ENCODE results near the gene ANKRD13B.
"Not testable (repeated sequence)": the region's sequence is repeated elsewhere in the genome, so short reads cannot be mapped to it uniquely, and the experiment has no call there.

ANKRD13B gene

DNA sequence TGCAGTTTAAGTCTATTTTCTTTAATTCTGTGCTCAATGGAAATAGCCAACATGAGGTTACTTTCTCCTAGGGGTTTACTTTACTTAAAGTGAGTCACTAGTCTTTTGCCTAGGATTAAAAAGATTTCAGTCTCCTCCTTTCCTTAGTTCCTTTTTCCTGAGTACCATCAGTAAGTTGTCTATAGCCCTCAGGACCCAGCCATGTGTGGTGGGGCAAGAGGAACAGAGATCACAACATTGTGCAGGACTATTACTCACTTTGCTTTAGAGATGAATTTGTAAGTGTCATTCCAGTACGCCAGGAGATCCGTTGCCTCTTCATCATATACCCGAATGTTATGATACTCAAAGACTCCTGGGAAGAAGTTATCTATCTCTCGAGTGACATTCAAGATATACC lies 57.5 kb downstream of the ANKRD13B start:
- no peak for TF ChIP-seq Cebpa-rat (IDR thresholded peaks at IDR 0.05)
- Histone ChIP-seq H3K27ac (no peak overlapping the region), H3K27me3 (no peaks in the 10 kb centered on the region), H3K4me3 (no peak overlapping the region), H3K9me3 (no peaks in the 10 kb centered on the region), H3K4me1 (peaks cover 6% of the 10 kb centered on the region; the same call in 1 of the 2 replicates), H4K20me1 (no peaks in the 10 kb centered on the region), H3K4me2 (no peak overlapping the region), H3K9ac (no peak overlapping the region), H3K36me3 (peaks cover 97% of the 10 kb centered on the region)

DNA sequence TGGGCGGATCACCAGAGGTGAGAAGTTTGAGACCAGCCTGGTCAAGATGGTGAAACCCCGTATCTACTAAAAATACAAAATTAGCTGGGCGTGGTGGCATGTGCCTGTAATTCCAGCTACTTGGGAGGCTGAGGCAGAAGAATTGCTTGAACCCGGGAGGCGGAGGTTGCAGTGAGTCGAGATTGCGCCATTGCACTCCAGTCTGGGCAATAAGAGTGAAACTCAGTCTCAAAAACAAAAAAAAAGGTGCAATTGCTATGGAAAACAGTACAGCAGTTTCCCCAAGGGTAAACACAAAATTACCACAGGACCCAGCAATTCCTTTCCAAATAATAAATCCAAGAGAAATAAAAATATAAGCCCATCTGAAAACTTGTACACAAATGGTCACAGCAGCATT lies 59.0 kb downstream of the ANKRD13B start:
- H3K36me3 ChIP-seq: peaks cover 97% of the 10 kb centered on the region

DNA sequence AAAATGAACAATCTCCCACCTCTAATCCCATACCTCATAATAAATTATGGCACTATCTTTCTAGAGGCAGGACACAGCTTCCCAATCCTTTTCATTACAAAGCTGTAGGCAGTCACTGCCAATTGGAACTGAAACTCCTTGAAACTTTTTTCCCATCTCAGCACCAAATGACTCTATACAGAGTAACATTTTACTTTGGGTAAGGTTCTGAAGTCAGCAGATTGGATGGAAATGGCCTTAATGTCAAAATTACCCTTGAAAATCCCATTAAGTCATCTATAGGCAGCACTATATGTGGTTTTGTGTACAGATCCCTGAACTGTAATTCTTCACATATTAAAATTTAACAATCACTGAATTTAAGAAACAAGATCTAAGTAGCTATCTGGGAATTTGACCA lies 60.0 kb downstream of the ANKRD13B start:
- H3K4me1 ChIP-seq: no peaks in the 10 kb centered on the region
- H3K4me2 ChIP-seq: no peak overlapping the region
- H4K20me1 ChIP-seq: no peaks in the 10 kb centered on the region
- H3K27me3 ChIP-seq: no peaks in the 10 kb centered on the region
- H3K36me3 ChIP-seq: peaks cover 97% of the 10 kb centered on the region
- H3K27ac ChIP-seq: no peak overlapping the region
- H3K9me3 ChIP-seq: no peaks in the 10 kb centered on the region
- no peak for TF ChIP-seq Cebpa-rat (IDR thresholded peaks at IDR 0.05)
- H3K4me3 ChIP-seq: no peak overlapping the region
- no peak overlapping the region for H3K9ac ChIP-seq

More for the DNA sequence above, 59.0 kb downstream of the ANKRD13B start:
- H3K27ac ChIP-seq, H3K4me1 ChIP-seq, H3K9ac ChIP-seq, H3K4me2 ChIP-seq, H4K20me1 ChIP-seq, H3K9me3 ChIP-seq, H3K27me3 ChIP-seq, H3K4me3 ChIP-seq: not testable (repeated sequence)

DNA sequence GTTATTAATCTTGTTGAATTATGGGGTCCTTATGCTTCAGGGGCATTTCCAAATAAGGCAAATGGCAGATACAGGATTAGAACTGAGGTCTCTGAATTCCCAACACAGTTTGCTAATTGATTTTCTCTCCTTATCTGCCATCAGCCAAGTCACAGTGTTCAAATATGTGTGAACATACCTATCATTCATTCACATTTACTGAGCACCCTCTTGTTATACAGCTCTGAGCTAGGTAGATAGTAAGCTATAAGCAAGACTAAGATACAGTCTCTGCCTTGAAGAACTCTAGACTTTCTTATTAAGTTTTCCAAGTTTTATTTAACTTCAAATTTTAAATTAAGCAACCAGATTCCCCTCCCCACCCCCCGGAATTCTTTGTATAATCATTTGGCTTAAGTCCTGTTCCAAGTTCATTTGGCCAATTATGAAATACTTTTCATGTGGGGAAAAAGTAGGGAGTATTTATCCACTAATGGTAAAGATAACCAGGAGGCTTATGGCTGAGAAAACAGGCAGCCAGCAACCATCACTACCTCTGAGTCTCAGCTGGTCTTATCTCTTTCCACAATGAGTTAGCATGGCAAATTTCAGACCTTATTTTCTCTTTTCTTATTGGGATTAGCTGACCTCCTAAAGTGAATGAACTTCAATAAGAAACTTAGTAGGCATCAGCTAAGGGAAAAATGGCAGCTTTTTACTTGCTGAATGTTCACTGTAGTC lies 61.2 kb downstream of the ANKRD13B start:
- Histone ChIP-seq H3K4me1 (no peaks in the 10 kb centered on the region), H3K9ac (no peak overlapping the region), H3K27me3 (no peaks in the 10 kb centered on the region), H3K4me3 (no peak overlapping the region), H3K4me2 (no peak overlapping the region), H3K36me3 (peaks cover 94% of the 10 kb centered on the region), H3K9me3 (no peaks in the 10 kb centered on the region), H3K27ac (no peak overlapping the region), H4K20me1 (no peaks in the 10 kb centered on the region)
- no peak for TF ChIP-seq Cebpa-rat (IDR thresholded peaks at IDR 0.05)

DNA sequence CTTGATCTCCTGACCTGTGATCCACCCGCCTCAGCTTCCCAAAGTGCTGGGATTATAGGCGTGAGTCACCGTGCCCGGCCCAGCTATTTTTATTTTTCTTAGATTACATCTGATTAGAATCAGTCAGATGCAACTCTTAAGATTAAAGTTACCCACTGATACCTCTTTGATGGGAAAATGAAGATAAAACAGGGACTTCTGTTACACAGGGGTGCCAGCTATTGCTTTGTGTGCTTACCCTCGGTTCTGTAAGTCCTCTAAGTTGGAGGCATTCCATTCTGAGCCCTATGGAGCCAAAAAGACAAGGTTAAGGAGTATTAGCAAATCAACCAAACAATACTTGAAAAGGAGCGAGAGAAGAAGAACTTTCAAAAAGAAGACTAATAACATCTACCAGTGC lies 62.4 kb downstream of the ANKRD13B start:
- H3K4me2 ChIP-seq: no peak overlapping the region
- H3K9ac ChIP-seq: no peak overlapping the region
- H4K20me1 ChIP-seq: no peaks in the 10 kb centered on the region
- no peaks in the 10 kb centered on the region for H3K9me3 ChIP-seq
- no peaks in the 10 kb centered on the region for H3K4me1 ChIP-seq
- TF ChIP-seq Cebpa-rat (IDR thresholded peaks at IDR 0.05): no peak
- H3K27me3 ChIP-seq: no peaks in the 10 kb centered on the region
- peaks cover 94% of the 10 kb centered on the region for H3K36me3 ChIP-seq
- H3K27ac ChIP-seq: no peak overlapping the region
- no peak overlapping the region for H3K4me3 ChIP-seq

DNA sequence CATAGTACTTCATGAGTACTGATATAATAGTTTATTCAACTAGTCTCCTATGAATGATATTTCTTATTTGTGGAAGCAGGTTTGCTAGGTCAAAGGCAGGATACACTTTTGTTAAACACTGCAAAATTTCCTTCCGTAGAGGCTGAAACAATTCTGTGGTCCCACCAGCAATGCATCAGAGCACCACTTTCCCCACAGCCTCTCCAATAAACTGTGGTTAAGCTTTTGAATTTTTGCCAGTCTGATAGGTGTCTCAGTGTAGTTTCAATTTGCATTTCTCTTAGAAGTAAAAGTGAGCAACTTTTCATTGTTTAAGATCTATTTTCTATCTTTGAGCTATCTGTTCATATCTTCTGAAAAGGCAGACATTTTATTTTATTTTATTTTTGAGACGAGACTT lies 66.2 kb downstream of the ANKRD13B start:
- no peak overlapping the region for H3K9ac ChIP-seq
- H3K27me3 ChIP-seq: no peaks in the 10 kb centered on the region
- no peak overlapping the region for H3K4me3 ChIP-seq
- no peaks in the 10 kb centered on the region for H4K20me1 ChIP-seq
- no peak for TF ChIP-seq Cebpa-rat (IDR thresholded peaks at IDR 0.05)
- no peaks in the 10 kb centered on the region for H3K9me3 ChIP-seq
- peaks cover 93% of the 10 kb centered on the region for H3K36me3 ChIP-seq
- H3K4me1 ChIP-seq: no peaks in the 10 kb centered on the region
- no peak overlapping the region for H3K27ac ChIP-seq
- H3K4me2 ChIP-seq: no peak overlapping the region

DNA sequence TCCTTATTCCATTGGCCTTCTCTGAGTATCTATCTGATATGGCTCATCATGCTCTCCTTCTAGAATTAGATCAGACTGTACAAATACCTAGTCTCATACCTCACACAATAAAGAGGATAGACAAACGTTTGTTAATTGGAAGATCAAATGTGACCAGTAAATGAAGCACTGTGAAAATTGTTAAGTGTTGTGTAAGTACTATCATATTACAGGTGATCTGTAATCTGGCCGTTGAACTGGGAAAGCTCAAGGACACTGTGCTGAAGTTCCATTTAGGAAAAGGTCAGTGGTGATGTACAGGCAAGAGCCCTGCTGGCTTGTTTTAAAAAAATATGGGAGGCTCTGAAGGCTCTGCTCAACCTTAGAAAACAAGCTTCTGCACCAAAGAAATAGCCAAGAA lies 68.3 kb downstream of the ANKRD13B start:
- Histone ChIP-seq H3K4me2 (no peak overlapping the region), H4K20me1 (no peaks in the 10 kb centered on the region), H3K9me3 (no peaks in the 10 kb centered on the region), H3K36me3 (peaks cover 93% of the 10 kb centered on the region), H3K4me1 (peaks cover 12% of the 10 kb centered on the region), H3K27ac (no peak overlapping the region), H3K9ac (no peak overlapping the region), H3K27me3 (no peaks in the 10 kb centered on the region), H3K4me3 (no peak overlapping the region)
- no peak for TF ChIP-seq Cebpa-rat (IDR thresholded peaks at IDR 0.05)

DNA sequence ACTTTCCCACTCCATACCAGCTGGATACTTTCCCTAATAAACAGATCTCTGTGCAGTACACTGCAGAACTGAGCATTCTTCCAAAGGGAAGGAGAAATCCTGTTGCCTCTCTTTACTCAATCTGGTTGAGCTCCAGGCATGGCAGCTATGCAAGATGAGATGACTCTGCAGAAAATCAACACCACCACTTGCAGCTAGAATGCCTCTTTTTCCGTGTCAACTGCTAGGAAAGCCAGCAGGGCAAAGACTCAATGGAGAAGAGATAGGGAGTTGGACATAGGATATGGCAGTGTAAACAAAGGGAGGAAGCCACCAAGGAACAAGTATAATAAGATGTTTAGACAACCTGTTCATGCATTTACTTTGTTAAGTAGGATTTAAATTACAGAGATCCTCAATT lies 70.2 kb downstream of the ANKRD13B start:
- Histone ChIP-seq H3K36me3 (peaks cover 93% of the 10 kb centered on the region), H3K9me3 (no peaks in the 10 kb centered on the region), H3K27me3 (no peaks in the 10 kb centered on the region), H3K27ac (no peak overlapping the region), H4K20me1 (no peaks in the 10 kb centered on the region), H3K4me2 (no peak overlapping the region), H3K4me3 (no peak overlapping the region), H3K9ac (no peak overlapping the region), H3K4me1 (peaks cover 15% of the 10 kb centered on the region)
- TF ChIP-seq Cebpa-rat (IDR thresholded peaks at IDR 0.05): no peak

All from BLaER1 (cell line).